ENCODE data around the gene BBS9. TPM values are rescaled to one million over a fixed set of nuclear protein-coding genes. Genes with fewer than 3 reads are reported as not detected.
"Not testable (repeated sequence)": the region's sequence is repeated elsewhere in the genome, so short reads cannot be mapped to it uniquely, and the experiment has no call there.

BBS9 gene
- total and polyA plus RNA-seq, 2 experiments from 2014 or later, result 27.2 to 66.1 TPM

DNA sequence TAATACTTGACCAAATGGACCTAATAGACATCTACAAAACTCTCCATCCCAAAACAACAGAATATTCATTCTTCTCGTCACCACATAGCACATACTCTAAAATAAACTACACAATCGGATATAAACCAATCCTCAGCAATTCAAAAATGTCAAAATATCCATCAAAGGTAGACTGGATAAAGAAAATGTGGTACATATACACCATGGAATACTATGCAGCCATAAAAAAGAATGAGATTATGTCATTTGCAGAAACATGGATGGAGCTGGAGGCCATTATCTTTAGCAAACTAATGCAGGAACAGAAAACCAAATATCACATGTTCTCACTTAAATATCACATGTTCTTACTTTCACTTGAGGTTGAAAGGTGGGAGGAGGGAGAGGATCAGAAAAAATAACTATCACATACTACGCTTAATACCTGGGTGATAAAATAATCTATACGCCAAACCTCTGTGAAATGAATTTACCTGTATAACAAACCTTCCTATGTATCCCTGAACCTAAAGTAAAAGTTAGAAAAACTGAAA, 142.5 kb downstream of the BBS9 start:
- not testable (repeated sequence) for H3K4me3 Mint-ChIP-seq; H3K36me3 ChIP-seq (ENCODE audit: insufficient read depth); H3K27me3 ChIP-seq (ENCODE audit: insufficient read depth); H3K27ac ChIP-seq (ENCODE audit: low read depth); H2AFZ ChIP-seq; H3K4me2 ChIP-seq; H3F3A ChIP-seq (replicated peaks; ENCODE audit: low read depth); H3K4me1 ChIP-seq (ENCODE audit: insufficient read depth); H3K4me1 Mint-ChIP-seq; H3K27ac Mint-ChIP-seq; DNase-seq (ENCODE audit: low spot score); H3K79me2 ChIP-seq (replicated peaks; ENCODE audit: insufficient read depth); H3K4me3 ChIP-seq; H4K20me1 ChIP-seq (replicated peaks; ENCODE audit: insufficient read depth); ATAC-seq; H3K27me3 Mint-ChIP-seq (ENCODE audit: insufficient read depth, low read depth, poor library complexity); H3K9me2 ChIP-seq (ENCODE audit: insufficient read depth)
- Mint-ChIP-seq H3K36me3 (ENCODE audit: low read depth) (peaks cover 10% of the 10 kb centered on the region; the same call in 2 of the 3 replicates), H3K9me3 (peaks cover 12% of the 10 kb centered on the region)

DNA sequence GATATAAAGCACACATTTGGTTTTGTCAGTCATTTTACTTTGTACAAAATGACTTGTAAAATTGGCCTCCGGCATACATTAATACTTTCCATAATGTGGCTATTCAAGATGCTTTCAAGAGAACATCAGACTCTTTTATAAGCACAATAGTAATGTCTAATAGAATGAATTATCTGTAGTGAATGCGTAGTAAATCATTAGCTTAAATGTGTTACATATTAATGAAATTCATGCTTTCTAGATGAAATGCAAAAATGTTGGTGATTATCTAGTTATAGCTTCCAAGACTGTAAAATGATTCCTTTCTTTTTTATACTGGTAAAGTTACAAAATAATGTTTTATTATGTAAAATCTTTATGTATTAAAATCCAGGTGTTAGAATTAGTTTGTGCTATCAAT, 144.0 kb downstream of the BBS9 start:
- DNase-seq (ENCODE audit: low spot score) (no peak), ATAC-seq (no peak)
- H3K79me2 ChIP-seq (replicated peaks; ENCODE audit: insufficient read depth), result no peaks in the 10 kb centered on the region
- H3K27ac ChIP-seq (ENCODE audit: low read depth), result no peak overlapping the region
- H3K27ac Mint-ChIP-seq, result no peak overlapping the region
- H3K27me3 Mint-ChIP-seq (ENCODE audit: insufficient read depth, low read depth, poor library complexity), result no peaks in the 10 kb centered on the region
- H3K4me1 Mint-ChIP-seq, result no peaks in the 10 kb centered on the region
- H3K4me3 ChIP-seq, result no peak overlapping the region
- no peaks in the 10 kb centered on the region for H4K20me1 ChIP-seq (replicated peaks; ENCODE audit: insufficient read depth)
- no peak overlapping the region for H3K4me2 ChIP-seq
- H3K36me3 ChIP-seq (ENCODE audit: insufficient read depth), result no peaks in the 10 kb centered on the region
- peaks cover 26% of the 10 kb centered on the region for H3K9me3 Mint-ChIP-seq
- peaks cover 4% of the 10 kb centered on the region; the same call in 1 of the 2 replicates for H3K9me2 ChIP-seq (ENCODE audit: insufficient read depth)
- peaks cover 25% of the 10 kb centered on the region for H3K36me3 Mint-ChIP-seq (ENCODE audit: low read depth)
- no peak overlapping the region for H2AFZ ChIP-seq
- no peak overlapping the region for H3K4me3 Mint-ChIP-seq
- H3F3A ChIP-seq (replicated peaks; ENCODE audit: low read depth), result no peaks in the 10 kb centered on the region
- TF ChIP-seq EZH2 (IDR thresholded peaks at IDR 0.05; ENCODE audit: low read depth, unreplicated experiment), result no peak
- TF ChIP-seq CREB1 (CRISPR knock-in tag; IDR thresholded peaks at IDR 0.05; ENCODE audit: low read depth), result no peak
- TF ChIP-seq, protein P1, sequence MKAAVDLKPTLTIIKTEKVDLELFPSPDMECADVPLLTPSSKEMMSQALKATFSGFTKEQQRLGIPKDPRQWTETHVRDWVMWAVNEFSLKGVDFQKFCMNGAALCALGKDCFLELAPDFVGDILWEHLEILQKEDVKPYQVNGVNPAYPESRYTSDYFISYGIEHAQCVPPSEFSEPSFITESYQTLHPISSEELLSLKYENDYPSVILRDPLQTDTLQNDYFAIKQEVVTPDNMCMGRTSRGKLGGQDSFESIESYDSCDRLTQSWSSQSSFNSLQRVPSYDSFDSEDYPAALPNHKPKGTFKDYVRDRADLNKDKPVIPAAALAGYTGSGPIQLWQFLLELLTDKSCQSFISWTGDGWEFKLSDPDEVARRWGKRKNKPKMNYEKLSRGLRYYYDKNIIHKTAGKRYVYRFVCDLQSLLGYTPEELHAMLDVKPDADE (IDR thresholded peaks at IDR 0.05), result no peak
- TF ChIP-seq, protein P2, sequence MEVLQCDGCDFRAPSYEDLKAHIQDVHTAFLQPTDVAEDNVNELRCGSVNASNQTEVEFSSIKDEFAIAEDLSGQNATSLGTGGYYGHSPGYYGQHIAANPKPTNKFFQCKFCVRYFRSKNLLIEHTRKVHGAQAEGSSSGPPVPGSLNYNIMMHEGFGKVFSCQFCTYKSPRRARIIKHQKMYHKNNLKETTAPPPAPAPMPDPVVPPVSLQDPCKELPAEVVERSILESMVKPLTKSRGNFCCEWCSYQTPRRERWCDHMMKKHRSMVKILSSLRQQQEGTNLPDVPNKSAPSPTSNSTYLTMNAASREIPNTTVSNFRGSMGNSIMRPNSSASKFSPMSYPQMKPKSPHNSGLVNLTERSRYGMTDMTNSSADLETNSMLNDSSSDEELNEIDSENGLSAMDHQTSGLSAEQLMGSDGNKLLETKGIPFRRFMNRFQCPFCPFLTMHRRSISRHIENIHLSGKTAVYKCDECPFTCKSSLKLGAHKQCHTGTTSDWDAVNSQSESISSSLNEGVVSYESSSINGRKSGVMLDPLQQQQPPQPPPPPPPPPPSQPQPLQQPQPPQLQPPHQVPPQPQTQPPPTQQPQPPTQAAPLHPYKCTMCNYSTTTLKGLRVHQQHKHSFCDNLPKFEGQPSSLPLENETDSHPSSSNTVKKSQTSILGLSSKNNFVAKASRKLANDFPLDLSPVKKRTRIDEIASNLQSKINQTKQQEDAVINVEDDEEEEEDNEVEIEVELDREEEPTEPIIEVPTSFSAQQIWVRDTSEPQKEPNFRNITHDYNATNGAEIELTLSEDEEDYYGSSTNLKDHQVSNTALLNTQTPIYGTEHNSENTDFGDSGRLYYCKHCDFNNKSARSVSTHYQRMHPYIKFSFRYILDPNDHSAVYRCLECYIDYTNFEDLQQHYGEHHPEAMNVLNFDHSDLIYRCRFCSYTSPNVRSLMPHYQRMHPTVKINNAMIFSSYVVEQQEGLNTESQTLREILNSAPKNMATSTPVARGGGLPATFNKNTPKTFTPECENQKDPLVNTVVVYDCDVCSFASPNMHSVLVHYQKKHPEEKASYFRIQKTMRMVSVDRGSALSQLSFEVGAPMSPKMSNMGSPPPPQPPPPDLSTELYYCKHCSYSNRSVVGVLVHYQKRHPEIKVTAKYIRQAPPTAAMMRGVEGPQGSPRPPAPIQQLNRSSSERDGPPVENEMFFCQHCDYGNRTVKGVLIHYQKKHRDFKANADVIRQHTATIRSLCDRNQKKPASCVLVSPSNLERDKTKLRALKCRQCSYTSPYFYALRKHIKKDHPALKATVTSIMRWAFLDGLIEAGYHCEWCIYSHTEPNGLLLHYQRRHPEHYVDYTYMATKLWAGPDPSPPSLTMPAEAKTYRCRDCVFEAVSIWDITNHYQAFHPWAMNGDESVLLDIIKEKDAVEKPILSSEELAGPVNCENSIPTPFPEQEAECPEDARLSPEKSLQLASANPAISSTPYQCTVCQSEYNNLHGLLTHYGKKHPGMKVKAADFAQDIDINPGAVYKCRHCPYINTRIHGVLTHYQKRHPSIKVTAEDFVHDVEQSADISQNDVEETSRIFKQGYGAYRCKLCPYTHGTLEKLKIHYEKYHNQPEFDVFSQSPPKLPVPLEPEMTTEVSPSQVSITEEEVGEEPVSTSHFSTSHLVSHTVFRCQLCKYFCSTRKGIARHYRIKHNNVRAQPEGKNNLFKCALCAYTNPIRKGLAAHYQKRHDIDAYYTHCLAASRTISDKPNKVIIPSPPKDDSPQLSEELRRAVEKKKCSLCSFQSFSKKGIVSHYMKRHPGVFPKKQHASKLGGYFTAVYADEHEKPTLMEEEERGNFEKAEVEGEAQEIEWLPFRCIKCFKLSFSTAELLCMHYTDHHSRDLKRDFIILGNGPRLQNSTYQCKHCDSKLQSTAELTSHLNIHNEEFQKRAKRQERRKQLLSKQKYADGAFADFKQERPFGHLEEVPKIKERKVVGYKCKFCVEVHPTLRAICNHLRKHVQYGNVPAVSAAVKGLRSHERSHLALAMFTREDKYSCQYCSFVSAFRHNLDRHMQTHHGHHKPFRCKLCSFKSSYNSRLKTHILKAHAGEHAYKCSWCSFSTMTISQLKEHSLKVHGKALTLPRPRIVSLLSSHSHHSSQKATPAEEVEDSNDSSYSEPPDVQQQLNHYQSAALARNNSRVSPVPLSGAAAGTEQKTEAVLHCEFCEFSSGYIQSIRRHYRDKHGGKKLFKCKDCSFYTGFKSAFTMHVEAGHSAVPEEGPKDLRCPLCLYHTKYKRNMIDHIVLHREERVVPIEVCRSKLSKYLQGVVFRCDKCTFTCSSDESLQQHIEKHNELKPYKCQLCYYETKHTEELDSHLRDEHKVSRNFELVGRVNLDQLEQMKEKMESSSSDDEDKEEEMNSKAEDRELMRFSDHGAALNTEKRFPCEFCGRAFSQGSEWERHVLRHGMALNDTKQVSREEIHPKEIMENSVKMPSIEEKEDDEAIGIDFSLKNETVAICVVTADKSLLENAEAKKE (CRISPR knock-in tag; IDR thresholded peaks at IDR 0.05), result no peak
- TF ChIP-seq ZNF114 (CRISPR knock-in tag; IDR thresholded peaks at IDR 0.05), result no peak
- TF ChIP-seq POLR2AphosphoS5 (IDR thresholded peaks at IDR 0.05; ENCODE audit: low read depth), result no peak
- TF ChIP-seq JUNB (IDR thresholded peaks at IDR 0.05; ENCODE audit: unreplicated experiment), result no peak
- TF ChIP-seq, protein P3, sequence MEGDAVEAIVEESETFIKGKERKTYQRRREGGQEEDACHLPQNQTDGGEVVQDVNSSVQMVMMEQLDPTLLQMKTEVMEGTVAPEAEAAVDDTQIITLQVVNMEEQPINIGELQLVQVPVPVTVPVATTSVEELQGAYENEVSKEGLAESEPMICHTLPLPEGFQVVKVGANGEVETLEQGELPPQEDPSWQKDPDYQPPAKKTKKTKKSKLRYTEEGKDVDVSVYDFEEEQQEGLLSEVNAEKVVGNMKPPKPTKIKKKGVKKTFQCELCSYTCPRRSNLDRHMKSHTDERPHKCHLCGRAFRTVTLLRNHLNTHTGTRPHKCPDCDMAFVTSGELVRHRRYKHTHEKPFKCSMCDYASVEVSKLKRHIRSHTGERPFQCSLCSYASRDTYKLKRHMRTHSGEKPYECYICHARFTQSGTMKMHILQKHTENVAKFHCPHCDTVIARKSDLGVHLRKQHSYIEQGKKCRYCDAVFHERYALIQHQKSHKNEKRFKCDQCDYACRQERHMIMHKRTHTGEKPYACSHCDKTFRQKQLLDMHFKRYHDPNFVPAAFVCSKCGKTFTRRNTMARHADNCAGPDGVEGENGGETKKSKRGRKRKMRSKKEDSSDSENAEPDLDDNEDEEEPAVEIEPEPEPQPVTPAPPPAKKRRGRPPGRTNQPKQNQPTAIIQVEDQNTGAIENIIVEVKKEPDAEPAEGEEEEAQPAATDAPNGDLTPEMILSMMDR (conservative IDR thresholded peaks at IDR 0.05; ENCODE audit: low read depth in 2 of 2), result no peak
- TF ChIP-seq NANOG (IDR thresholded peaks at IDR 0.05; ENCODE audit: borderline replicate concordance), result no peak
- TF ChIP-seq ZNF331 (CRISPR knock-in tag; IDR thresholded peaks at IDR 0.05; ENCODE audit: low read depth), result no peak
- H3K4me1 ChIP-seq (ENCODE audit: insufficient read depth), result no peaks in the 10 kb centered on the region
- no peaks in the 10 kb centered on the region for H3K27me3 ChIP-seq (ENCODE audit: insufficient read depth)

All from GM23338 (cell line).